ENCODE measurements around the gene DMWD.

DMWD gene

DNA sequence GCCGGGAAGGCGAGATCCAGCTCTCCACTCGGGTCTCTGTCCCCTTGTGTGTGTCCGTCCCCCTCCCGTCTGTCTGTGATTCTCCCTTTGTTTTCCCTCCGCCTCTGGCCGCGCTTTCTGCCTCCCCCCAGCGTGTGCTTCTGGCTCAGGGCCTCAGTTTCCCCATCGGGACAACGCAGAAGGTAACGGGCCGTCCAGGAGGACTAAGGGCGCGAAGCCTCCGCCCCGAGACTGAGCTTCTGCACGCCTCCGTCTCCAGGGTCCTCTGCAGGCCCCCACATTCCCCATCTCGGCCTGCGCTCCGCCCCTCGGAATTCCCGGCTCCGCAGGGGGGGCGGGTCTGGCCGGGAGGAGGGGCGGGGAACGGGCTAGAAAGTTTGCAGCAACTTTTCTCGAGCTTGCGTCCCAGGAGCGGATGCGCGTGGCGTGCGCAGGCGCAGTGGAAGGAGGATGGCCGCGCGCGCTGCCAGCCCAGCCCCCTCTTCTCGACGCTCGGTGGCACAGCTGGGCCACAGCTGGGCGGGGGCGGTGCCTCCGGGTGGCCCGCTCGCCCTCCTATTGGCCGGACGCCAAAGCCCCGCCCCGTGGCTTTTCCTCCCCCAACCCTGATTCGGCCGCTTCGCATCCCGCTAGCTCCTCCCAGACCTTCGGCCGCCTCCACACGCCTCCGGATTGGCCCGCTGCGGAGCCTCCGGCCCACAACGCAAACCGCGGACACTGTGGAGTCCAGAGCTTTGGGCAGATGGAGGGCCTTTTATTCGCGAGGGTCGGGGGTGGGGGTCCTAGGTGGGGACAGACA lies 23.5 kb downstream of the DMWD start, which contains the start of gene SIX5:
SIX5 (minus strand) TSS at position 269 of the 799 bp plus-strand sequence. CDS start 408 bp downstream, outside the sequence.
- no peak for TF ChIP-seq CTCF (IDR thresholded peaks at IDR 0.05; ENCODE audit: low read depth, low read length)
- H3K4me3 ChIP-seq (ENCODE audit: low read depth, low read length): peak within 1 kb of the TSS; percentile 71

DNA sequence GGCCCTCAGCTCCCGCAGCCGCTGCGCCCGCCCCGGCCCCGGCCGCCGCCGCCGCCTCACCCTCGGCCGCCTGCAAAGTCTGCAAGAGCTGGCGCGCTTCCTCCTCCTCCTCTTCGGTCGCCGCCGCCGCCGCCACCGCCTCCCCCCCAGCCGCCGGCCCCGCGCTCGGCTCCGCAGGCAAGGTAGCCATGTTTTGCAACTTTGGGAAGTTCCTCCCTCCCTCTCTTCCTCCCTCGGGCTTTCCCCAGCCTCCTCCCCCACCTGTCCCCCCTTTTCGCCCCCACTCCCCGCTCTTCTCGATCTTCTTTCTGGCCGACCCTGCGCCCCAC lies 24.0 kb downstream of the DMWD start:
- no peak for TF ChIP-seq CTCF (IDR thresholded peaks at IDR 0.05; ENCODE audit: low read depth, low read length)
- H3K4me3 ChIP-seq (ENCODE audit: low read depth, low read length): peak overlapping the region; percentile 71

DNA sequence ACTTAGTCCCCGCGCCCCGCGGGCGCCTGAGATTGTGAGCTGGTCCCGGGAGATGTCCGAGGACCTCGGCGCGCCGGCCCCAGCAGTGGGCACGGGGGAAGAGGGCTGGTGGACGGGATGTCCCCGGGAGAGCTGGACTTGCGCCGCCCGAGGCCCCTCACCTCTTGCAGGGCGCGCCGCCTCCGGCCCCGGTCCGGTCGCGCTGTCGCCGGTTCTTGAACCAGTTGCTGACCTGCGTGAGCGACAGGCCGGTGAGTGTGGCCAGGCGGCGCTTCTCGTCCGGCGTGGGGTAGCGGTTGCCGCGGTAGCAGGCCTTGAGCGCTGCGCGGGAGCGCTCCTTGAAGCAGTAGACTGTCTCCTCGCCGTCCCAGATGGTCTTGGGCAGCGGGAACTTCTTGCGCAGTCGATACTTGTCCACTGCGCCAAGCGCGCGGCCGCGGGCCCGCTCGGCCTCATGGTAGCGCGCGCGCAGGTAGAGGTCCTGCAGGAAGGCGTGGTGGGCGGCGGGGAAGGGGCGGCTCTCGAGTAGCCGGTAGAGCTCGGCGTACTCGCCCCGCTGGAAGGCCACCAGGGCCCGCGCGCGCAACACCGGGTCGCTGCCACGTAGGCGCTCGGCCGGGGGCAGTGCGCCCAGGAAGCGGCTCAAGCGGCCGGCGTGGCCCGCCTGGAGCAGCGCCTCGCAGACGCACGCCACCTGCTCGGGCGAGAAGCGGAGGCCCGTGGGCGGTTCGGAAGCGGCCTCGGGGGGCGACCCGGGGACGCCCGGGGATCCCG lies 24.6 kb downstream of the DMWD start:
- no peak for TF ChIP-seq CTCF (IDR thresholded peaks at IDR 0.05; ENCODE audit: low read depth, low read length)
- H3K4me3 ChIP-seq (ENCODE audit: low read depth, low read length): peak overlapping the region; percentile 71

- H3K4me3 ChIP-seq (ENCODE audit: low read depth, low read length): peak overlapping the region; percentile 71
- TF ChIP-seq CTCF (IDR thresholded peaks at IDR 0.05; ENCODE audit: low read depth, low read length): no peak
Measured at GRCh38 chr19:45767410-45767880, 25.2 kb downstream of the DMWD start.

GRCh38 chr19:45766869-45767346 lies 25.7 kb downstream of the DMWD start:
- no peak for TF ChIP-seq CTCF (IDR thresholded peaks at IDR 0.05; ENCODE audit: low read depth, low read length)
- H3K4me3 ChIP-seq (ENCODE audit: low read depth, low read length): peak overlapping the region; percentile 71

DNA sequence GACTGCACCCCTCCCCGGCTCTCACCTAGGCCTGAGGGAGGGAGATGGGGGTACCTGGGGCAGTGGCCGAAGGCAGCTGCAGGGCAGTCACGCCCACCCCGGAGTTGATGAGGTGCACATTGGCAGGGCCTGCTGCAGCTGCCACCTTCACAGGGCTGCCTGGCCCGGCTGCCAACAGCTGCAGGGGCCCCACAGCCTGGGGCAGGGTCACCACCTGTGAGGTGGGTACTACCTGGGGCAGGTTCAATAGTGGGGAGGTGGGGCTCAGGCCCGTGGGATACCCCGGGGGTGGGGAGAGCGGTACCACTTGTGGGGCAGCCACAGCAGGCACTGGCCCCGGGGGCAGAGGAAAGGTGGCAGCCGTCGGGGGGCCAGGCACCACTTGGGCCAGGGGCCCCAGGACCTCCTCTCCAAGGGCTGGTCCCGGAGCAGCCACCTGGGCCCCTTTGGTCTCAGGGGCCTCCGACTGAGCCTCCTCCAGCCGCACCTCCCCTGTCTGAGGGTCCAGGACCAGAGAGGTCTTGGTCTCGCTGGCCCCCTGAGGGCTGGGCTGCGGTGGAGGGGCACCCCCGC lies 26.3 kb downstream of the DMWD start:
- no peak for TF ChIP-seq CTCF (IDR thresholded peaks at IDR 0.05; ENCODE audit: low read depth, low read length)
- H3K4me3 ChIP-seq (ENCODE audit: low read depth, low read length): peak overlapping the region; percentile 71
